GM18519 (cell line): ENCODE data around the gene CFAP61.
"Not testable (repeated sequence)": the region's sequence is repeated elsewhere in the genome, so short reads cannot be mapped to it uniquely, and the experiment has no call there.

Experiments
- ATAC-seq: cut with Tn5 transposase; IDR thresholded peaks from one replicate; pipeline ENCODE4 v1.9.1; 2021; ENCODE audit warnings: mild to moderate bottlenecking, moderate library complexity; ENCODE audit not compliant: unreplicated experiment, low FRiP score

CFAP61 gene, protein sequence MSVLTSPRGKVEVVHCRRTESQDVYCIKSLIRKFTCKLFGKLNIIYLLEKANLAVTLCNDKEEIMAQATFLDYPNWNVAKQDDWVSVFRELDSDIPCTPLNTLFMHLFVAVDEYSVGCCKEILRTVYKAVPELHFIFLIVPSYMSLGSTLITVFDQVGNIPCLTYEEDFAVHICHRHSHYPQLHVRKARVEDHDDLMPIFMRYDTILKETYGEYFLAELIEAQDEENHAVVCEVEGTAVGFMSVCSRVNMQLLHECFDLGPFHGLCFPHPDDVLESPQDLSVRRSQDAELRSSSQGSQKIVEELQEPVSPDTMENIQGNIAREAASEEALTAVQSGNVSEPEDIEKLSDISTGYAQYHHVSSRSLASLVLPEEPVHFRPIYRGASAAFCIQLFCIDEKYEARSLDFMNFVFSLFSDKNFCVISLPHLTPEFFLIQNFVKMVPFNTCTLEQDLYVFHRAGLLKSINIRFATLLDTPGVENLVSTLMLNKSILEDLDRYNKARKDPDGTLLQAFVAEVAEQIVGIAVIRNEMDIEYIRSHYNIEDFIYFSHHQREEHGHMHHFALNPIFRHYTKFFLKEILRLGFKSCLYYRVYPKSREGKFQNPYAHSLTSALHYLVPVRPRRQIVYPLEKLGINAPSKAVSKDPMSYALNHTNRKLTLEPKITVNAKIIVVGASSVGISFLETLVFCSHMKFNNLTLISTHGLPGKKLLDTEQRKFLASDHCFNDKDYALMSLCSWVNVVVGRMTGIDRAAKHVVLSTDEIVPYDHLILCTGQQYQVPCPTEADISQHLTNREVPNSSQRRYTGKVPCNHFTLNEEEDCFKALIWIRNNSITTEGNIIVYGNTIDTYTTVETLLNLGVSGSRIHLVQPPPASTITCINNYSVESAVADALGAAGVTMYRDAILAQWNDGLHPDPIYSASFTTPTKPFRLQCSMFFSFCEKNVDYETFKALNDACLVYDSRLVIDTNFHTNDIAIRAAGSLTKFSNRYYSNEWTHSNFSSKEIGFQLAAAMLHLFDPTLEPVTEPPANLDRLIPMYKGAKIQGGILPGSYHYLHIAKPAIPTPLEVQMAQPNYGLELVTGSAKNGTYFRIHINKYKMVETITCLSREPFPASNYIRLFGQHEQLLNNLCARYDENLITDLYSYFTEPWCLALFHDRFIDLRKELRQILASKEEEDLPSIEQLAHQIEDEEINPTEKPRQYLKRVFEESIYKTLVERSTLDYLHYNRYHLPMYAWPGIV

DNA sequence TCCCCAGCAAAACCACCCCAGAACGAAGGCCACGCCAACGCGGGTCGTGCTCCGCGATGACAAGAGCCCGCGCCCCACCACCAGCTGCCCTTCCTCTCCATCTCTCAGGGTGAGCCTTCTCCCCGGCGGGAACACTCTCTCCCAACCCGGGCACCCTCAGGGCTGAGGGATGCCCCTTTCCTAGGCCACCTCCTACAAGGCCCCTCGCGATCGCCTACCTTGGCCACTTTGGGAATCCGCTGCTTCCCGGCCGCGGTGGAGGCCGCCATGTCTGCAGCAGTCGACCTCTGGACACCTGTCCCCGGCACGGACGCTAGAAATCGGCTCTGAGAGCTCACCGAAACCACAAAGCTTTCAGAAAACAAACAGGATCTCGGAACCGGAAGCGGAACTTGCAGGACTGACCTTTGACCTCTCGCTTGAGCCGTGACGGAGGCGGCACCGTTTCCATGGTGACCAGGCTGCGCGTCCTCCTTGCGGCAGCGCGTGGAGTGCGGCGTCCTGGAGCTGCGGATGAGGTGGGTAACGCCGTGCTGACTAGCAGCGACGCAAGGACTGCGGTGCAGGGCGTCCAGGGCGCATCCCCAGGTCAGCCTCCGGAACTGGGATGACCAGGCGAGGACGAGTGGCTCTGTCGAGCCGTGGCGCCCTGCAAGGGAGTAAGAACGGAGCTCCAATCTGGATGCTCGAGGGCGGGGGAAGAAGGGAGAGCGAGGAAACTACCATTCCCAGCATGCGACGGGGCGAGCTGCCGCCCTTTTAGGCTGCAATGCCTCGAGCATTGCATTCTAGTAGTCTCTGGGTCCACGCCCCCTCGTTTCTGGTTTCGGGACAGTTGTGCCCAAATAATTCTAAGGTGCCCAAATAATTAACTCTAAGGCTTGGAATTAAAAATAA, at the start of gene CFAP61, which contains the start of gene CRNKL1:
Gene CFAP61, plus strand, starts transcription at position 459 of the 897 bp plus-strand sequence. CDS start 4,122 bp downstream, outside the sequence.
Gene CRNKL1, minus strand, starts transcription at position 393 of the 897 bp plus-strand sequence. Its CDS starts 124 bp downstream, at position 269.
- ATAC-seq: peak; percentile 81

DNA sequence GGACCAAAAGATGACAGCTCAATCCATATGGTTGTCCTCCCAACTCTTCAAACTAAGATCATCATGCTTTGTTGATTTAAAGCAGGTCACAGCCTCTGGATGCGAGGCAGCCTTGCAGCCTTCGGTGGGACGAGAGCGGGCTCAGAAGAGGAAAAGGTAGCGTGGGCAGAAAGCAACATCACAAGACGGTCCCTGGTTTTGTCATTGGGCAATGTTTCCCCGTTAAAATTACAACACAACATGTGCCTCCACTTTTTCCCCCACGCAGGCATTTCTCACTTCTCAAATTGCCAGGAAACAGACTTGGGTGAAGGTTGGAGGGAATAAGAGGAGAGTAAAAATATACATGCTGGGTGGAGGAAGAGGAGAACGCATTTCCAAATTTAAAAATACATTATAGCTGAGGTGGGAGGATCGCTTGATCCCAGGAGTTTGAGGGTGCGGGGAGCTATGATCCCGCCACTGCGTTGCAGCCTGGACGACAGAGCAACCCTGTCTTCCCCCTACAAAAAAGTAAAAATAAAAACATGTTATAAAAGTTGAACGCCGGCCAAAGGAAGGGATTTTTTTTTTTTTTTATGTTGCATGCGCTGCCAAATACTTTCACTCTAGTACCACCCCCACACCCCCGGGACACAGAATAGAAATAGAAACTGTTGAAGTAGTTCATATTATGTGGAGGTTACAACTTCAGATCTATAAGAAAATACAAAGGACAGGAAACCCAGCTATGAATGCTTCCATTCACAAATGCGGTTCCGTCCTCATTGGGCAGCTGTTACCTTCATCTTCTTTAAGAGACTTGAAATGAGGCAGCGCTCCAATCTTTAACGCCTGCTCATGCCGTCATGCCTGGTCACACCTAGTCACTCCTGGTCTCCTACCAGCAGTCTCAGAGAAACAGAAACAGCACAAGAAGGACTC, 49.0 kb upstream of the CFAP61 start:
- ATAC-seq: no peak

DNA sequence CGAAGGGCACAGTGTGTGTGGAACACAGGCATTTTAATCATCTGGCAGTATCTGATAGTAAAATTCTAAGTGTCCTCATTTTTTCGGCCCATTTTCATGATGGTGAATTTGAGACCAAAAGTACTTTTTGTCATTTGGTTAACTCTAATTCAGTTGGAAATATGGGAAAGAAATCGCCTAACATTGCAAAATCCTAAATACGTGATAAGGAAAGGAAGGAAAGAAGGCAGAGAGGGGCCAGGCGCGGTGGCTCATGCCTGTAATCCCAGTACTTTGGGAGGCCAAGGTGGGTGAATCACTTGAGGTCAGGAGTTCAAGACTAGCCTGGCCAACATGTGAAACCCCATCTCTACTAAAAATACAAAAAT, 48.4 kb upstream of the CFAP61 start:
- not testable (repeated sequence) for ATAC-seq

DNA sequence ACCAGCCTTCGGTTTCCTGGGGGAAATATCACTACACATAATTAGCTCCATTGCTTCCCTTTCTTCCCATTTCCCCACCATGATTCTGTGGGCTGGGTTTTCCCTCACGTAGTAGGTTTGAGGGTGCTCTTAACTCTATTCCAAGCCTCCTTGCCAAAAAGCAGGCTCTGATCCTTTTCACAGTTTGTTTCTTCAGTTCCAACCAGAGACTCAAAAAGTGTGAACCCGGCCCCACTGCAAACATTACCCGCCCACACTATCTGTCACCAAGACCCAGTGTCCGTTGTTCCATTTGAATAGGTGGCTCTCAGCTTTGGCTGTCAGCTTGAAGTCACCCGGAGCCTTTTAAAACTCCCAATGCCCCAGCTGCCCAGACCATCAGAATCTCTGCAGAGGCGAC, 47.0 kb upstream of the CFAP61 start:
- no peak for ATAC-seq

DNA sequence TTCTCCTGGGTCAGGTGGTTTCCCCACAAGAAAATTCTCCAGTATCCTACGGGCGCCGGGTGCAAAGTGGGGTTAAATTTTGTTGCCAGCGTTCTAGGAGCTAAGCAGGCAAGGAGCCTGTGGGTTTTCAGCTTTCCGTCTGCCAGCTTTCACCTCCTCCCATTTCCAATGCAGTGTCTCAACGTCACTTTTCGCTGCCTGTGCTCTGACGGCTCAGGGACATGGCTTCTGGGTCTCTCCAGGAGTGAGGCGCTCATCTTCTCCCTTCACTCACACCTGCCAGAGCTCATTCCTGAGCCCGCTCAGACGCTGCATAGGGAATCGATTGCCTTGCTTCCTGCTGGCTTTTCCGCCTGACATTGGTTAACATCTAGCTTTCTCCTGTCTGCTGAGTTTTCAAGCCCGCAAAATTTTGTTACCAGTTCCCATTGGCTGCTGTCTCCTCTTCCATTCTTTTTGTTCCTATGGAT, 42.5 kb upstream of the CFAP61 start:
- no peak for ATAC-seq

DNA sequence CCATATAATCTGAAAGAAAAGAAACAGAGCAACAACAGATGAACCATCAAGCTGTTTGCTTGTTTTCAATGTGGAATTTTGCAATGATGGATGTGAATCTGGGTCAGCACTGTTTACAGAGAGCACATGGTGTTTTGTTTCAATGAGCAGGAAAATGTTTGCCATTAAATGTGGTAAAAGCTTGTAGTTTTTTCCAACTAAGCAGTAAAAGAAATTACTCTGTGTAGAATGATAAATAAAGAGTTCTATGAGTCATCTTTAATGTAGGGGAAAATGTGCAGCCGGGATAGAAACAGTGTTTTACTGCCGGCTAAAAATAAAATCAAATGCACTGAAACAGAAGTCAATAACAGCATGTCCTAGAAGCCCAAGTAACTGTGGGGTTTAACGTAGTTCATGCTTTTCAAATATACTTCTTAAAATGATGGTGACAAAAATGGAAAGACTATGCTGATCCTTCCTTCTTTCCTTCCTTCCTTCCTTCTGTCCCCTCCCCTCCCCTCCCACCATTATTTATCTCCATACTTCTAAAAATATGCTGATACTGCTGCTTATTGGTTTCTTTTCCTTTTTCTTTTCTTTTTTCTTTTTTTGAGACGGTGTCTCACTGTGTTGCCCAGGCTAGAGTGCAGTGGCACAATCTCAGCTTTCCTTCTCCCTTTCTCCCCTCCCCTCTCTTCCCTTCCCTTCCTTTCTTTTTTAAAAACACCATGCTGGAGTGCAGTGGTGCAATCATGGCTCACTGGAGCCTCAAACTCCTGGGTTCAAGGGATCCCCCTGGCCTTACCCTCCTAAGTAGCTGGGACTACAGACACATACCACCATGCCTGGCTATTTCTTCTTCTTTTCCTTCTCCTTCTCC, 41.5 kb upstream of the CFAP61 start:
- ATAC-seq: no peak

DNA sequence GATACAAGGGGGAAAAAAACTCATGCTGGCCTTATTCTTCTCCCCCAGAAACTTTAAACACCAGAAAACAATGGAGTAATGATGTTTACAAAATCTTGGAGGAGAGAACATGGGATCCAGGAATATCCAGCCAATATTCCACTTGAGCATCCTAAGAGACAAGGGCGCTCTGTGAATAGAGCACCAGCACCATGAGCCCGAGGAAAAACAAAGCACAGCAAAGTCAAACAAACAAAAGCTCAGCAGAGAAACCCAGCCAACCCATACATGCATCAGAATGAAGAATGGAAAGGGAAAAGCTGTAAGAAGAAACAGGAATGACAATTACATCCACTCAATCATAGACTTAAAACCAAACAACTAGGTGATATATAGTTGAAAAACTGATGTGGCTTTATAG, 39.8 kb upstream of the CFAP61 start:
- no peak for ATAC-seq

DNA sequence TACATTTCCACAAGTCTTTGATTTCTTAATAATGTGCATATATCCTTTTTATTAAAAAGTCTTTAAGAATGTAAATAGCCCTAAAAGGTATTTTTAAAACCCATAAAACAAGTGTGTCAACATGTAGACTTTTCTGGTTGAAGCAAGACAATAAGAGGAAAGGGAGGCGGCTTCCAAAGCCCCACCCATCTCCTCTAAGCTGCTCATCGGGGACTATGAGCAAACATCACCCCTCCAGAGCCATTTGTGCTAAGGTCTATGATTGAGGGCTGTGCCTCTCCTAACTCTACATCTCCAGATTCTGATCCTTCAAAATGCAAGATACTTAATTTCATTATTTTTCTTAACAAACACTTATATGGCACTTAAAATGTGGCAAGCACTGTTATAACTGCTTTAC, 37.7 kb upstream of the CFAP61 start:
- ATAC-seq: no peak

DNA sequence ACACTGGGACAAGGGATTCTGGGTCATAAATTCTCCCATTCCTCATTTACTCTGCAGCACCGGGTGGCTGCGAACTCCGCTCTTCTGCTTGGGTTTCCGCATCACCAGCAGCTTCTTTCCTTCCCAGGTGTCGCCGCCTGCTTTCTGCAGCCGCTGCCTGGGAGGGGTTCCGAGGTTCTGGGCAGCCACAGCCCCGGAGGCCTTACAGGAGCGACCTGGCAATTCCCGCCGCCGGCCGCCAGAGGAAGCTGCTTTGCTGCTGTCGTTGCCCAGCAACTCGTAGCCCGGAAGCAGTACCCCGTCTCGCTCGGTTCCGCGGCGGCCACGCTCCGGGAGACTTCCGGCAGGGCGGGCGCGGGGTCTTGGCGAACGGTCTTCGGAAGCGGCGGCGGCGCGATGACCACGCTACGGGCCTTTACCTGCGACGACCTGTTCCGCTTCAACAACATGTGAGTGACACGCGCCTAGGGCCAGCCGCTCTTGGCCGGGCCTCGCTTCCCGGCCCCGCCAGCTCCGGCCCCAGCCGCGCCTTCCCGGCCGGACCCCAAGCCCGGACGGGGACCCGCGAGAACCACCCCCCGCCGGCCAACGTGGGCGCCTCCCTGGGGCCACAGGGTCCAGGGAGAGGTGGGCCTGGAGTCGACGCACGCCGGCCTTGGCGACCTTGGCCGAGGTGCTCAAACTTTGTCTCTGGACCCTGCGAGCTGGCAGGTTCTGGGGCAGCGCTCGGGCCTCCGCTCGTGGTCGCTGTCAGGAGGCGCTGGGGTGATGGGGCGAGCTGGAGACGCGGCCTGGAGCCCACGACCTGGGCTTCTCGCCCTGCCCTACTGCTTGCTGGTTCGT, 35.1 kb upstream of the CFAP61 start, which contains the start of gene NAA20:
Gene NAA20, plus strand, starts transcription at position 362 of the 843 bp plus-strand sequence. Its CDS starts 35 bp downstream, at position 397.
- ATAC-seq: peak; percentile 94

DNA sequence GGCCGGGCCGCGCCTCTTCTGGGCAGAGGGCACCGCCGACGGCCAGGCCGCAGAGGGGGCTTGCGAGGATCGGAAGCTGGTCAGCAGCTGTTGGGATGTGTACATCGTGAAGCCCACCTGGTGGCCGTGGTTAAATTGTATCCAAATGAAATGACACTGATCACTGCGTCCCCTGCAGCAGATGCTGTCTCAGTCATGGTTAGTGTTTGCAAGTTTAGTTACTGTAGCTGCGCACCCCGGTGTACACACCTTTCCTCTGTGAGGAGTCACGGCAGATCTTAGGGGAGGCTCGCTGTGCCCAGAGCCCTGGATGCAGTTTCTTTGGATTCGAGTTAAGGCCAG, 34.5 kb upstream of the CFAP61 start:
- ATAC-seq: no peak

DNA sequence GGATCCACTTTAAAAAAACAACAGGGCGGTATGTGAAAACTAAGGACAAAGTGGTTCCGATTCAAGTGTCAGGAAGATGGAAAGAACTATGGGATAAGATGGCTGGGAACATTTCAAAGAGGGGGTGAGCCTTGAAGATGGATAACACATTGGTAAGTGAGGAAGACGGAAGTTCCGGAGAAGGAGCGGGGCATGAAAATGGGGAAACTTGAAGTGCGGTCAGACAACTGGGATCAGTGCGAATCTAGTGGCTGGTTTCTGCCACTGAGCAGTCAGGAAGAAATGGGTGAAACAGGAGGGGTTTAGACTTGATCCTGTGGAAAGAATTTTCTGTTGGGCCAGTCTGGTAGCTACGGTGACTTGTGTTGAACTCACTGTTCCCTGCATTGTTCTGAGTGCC, 34.0 kb upstream of the CFAP61 start:
- ATAC-seq: no peak

DNA sequence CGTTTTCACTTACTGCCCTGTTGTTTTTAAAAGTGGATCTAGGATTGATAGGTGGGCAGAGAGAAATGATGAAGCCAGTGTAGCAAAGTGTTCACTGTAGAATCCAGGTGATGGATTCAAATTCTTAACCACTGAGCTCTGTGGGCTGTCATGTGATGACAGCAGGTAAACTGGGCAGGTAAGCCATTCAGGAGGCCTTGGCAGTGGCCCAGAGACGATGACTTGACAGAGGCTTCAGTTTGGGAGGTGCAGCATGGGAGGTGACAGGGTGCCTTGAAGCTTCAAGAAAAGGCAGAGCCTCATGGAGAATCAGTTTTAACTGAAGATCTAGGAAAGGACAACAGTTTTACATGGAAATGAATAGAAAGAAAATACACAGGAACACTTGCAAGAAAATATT, 33.2 kb upstream of the CFAP61 start:
- ATAC-seq: no peak

DNA sequence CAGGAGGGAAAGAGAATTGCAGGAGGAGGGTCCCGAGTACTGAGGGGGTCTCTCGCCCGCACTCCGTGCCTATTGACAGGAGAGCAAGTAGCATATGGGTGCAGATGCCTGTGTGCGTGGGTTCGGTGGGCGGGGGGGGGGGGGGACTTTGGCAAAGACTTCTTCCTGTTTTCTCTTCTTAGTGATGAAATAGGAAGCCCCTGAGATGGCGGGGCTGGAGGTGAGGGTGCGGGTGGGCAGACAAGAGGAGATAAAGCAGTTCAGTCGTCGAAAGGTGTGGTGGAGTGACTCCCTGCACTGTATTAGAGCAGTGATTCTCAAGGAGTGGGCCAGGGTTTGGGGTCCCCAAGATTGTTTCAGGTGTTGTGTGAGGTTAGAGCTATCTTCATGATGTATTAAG, 31.4 kb upstream of the CFAP61 start:
- no peak for ATAC-seq

DNA sequence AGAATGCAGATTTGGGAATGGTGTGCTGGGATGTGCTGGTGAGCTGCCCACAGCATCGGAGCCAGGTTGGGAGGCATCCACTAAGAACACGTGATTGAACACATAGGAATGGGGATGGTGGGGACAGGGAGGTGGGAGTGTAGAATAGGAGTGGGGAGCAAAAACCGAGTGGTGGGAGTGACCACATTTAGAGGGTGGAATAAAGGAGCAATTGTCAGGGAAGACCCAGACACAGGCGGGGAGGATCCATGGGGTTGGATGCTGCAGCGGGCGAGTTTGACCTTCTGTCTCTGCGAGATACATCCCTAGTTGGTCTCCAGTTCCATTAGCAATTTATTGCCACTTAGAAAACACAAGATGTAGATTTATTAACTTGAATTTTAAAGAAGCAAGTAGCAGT, 30.5 kb upstream of the CFAP61 start:
- ATAC-seq: no peak

DNA sequence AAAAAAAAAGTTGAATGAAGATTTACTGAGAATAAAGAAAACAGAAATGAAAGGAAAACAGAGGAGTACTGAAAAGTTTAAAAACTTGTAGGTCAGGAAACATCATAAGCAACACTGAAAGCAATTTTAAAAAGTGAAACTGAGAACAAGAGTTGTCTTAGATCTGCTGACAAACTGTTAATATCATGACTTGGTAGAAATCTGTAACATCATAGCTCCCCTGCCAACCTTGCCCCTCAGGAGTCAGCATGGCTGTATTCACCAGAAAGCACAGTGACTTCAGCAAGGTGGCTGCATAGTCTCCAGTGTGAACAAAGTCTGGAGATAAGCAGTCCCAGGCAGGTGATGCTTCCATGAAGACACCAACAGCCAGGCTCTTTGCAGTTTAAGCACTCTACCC, 29.8 kb upstream of the CFAP61 start:
- peak; percentile 56 for ATAC-seq

DNA sequence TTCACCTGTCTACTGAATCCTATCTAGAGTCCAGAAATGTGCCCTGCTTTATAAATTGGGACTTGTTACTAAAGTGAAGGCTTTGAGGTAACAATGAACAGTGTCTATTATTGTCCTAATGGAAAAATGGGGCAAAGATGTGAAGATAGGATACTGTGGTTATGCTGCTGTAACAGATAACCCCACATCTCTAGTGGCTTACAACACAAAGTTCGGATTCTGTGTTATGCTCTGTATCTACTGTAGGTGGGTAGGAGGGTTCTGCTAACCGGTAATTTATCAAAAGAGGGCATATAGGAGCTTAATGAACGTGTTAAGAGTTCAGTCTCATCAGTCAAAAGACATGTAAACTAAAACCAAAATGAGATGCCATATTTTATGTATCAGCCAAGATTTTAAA, 28.9 kb upstream of the CFAP61 start:
- ATAC-seq: no peak

DNA sequence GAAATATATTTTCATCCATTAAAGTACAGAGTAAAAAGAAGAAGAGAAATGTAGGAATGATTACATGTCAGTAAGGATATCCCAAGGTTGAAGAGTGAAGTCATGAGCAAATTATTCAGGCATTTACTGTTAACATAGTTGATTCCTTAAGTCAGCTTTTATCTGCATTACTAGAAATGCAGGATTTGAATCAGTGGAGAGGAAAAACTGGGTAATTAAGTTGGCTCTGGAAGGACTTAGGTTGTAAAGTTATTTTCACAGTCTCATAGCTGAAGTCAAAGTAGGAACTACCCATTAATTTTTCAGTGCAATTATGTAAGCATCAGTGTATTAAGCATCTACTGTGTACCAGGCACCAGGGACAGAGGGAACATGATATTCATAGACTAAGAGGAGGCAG, 27.4 kb upstream of the CFAP61 start:
- ATAC-seq: no peak
